Mucosa of rectum (tissue), 2 donors: Measurements from ENCODE around the gene KANSL1L.

Source experiments
- H3K27ac ChIP-seq, 2 donors: one replicate each; pipeline ENCODE4 v1.7.0; 2013; ENCODE audit warnings: inconsistent platforms in 2 of 2, low read depth in 2 of 2, low read length in 2 of 2
- H3K27me3 ChIP-seq, 2 donors: one replicate each; pipeline ENCODE4 v1.7.0; 2013; ENCODE audit warnings: low read length in 2 of 2; ENCODE audit not compliant: control insufficient read depth in 2 of 2, insufficient read depth in 2 of 2
- H3K36me3 ChIP-seq, 2 donors: one replicate each; pipeline ENCODE4 v1.7.0; 2013; ENCODE audit warnings: low read length in 2 of 2; ENCODE audit not compliant: control insufficient read depth in 2 of 2, insufficient read depth in 2 of 2
- H3K4me1 ChIP-seq, 2 donors: one replicate each; pipeline ENCODE4 v1.7.0; 2013; ENCODE audit warnings: low read length in 2 of 2, mild to moderate bottlenecking in 1 of 2; ENCODE audit not compliant: control insufficient read depth in 2 of 2, insufficient read depth in 2 of 2
- H3K4me3 ChIP-seq, 2 donors: one replicate each; pipeline ENCODE4 v1.7.0; 2013; ENCODE audit warnings: low read length in 2 of 2
- H3K9ac ChIP-seq, 2 donors: one replicate each; pipeline ENCODE4 v1.7.0; 2013; ENCODE audit warnings: low read length in 2 of 2, low read depth in 1 of 2, mild to moderate bottlenecking in 1 of 2
- H3K9me3 ChIP-seq, 2 donors: one replicate each; pipeline ENCODE4 v1.7.0; 2013; ENCODE audit warnings: low read length in 2 of 2; ENCODE audit not compliant: control insufficient read depth in 2 of 2
- donor health status: healthy.
- donor health status: Normal muscosa, but diverticular disease.

The KANSL1L gene

GRCh38 chr2:209985874-209986273 is 185.3 kb downstream of the KANSL1L start:
- Histone ChIP-seq H3K36me3 (no peaks in the 10 kb centered on the region), H3K4me3 (no peak overlapping the region), H3K27ac (no peak overlapping the region), H3K9ac (no peak overlapping the region), H3K27me3 (no peaks in the 10 kb centered on the region), H3K9me3 (no peaks in the 10 kb centered on the region), H3K4me1 (no peaks in the 10 kb centered on the region)

GRCh38 chr2:209984291-209984690 is 186.9 kb downstream of the KANSL1L start:
- H3K27ac ChIP-seq, result no peak overlapping the region
- H3K4me1 ChIP-seq, result no peaks in the 10 kb centered on the region
- no peaks in the 10 kb centered on the region for H3K36me3 ChIP-seq
- no peak overlapping the region for H3K9ac ChIP-seq
- no peaks in the 10 kb centered on the region for H3K27me3 ChIP-seq
- no peak overlapping the region for H3K4me3 ChIP-seq
- H3K9me3 ChIP-seq, result no peaks in the 10 kb centered on the region

DNA sequence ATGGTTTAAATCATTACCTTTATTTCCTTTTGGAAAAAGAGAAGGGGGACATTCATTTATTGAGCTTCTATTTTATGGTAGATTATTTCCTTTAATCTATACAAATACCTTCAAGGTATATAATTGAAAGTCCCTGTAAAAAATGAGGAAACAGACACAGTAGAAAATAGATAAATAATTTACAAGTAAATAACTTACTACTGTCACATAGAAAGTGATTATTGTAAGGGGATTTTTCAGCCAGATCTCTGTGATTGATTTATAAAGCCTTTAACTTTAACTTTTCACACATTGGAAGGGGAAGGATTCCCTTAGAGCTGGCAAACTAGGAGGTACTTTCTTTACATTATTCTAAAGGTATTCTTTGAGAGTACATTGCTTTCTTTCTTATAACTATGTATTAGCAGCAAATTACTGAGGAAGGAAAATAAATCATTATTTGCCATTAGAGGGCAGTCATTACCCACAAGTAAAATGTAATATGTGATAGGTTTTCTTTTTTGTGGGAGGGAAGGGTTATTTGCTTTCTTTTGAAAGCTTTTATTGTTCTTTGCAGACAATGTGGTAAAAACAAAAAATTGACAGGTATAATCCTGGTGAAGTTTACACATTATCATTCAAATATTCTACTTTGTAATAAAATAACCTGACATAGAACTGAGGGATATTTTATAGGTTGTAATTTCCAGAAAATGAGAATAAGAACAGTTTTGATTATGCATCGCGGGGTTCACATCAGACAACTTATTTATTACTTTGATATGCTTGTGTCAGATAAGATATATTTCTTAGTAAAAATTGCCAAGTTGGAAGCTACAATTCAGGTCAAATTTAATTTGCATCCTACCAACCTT is 193.6 kb downstream of the KANSL1L start:
- Histone ChIP-seq H3K4me1 (no peaks in the 10 kb centered on the region), H3K9ac (no peak overlapping the region), H3K27ac (no peak overlapping the region), H3K27me3 (no peaks in the 10 kb centered on the region), H3K36me3 (no peaks in the 10 kb centered on the region), H3K9me3 (no peaks in the 10 kb centered on the region), H3K4me3 (no peak overlapping the region)

DNA sequence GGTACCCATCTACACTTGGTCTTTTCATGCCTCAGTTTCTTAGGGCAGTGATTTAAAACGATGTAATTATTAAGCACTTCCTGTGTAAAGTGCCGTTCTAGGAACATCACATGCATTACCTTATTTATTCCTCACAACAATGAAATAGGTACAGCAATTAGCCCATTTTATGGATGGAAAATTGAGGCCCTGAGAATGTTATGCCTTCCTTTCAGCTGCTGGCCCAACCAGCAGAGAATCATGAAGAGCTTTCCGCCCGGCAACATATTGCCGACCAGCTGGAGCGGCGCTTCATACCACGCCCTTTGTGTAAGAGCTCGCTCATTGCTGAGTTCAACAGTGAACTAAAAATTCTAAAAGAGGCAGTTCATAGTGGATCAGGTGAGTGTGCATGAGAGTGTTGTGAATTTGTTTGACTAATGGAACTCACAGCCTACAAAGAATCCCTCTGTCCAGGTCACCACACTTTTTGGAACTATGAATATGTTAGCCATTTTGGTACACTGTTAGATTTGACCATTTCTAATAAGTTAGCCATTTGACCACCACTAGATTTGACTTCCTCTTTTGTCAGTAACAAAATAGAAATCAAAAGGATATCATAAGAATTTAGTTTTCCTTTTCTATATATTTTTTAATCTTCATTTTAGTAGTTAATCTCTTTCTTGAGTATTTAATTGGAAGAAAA is 194.4 kb downstream of the KANSL1L start:
- no peaks in the 10 kb centered on the region for H3K36me3 ChIP-seq
- no peaks in the 10 kb centered on the region for H3K27me3 ChIP-seq
- H3K4me1 ChIP-seq, result no peaks in the 10 kb centered on the region
- H3K9ac ChIP-seq, result no peak overlapping the region
- H3K9me3 ChIP-seq, result no peaks in the 10 kb centered on the region
- no peak overlapping the region for H3K27ac ChIP-seq
- H3K4me3 ChIP-seq, result no peak overlapping the region

DNA sequence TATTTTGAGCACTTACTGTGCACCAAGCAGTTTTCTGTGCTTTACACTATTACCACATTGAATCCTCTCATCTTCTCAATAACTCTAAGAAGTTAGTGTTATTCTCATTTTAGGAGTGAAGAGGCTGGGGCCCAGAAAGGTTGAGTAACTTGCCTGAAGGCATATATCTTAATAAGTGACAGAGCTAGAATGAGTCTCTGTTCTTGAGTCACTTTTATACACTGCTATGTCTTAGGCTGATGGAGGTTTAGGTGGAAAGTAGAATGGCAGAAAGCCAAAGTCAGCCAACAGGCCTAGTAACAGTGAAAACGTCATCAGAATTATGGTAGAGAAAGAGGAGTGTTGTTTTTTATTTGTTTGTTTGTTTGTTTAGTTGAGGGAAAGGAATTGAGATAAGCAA is 196.6 kb downstream of the KANSL1L start:
- Histone ChIP-seq H3K4me1 (no peaks in the 10 kb centered on the region), H3K4me3 (no peak overlapping the region), H3K9me3 (no peaks in the 10 kb centered on the region), H3K9ac (no peak overlapping the region), H3K27ac (no peak overlapping the region), H3K27me3 (no peaks in the 10 kb centered on the region), H3K36me3 (no peaks in the 10 kb centered on the region)

- no peak overlapping the region for H3K27ac ChIP-seq
- H3K9ac ChIP-seq, result no peak overlapping the region
- H3K4me3 ChIP-seq, result no peak overlapping the region
- no peaks in the 10 kb centered on the region for H3K27me3 ChIP-seq
- no peaks in the 10 kb centered on the region for H3K9me3 ChIP-seq
- H3K4me1 ChIP-seq, result no peaks in the 10 kb centered on the region
- no peaks in the 10 kb centered on the region for H3K36me3 ChIP-seq
Measured at GRCh38 chr2:209973328-209973727, 197.9 kb downstream of the KANSL1L start.
